ENCODE measurements around the gene ZBTB20. TPM values are rescaled to one million over a fixed set of nuclear protein-coding genes. Genes with fewer than 3 reads are reported as not detected.

ZBTB20 gene
- total and polyA plus RNA-seq, 10 of the 15 experiments (the other 5 are each of a cell fraction or from before 2014, with no cell fraction given): 0.20 to 5.5 (median 2.2) TPM

- ChIA-PET SMC1A (ENCODE audit: uncharacterized antibody, unreplicated experiment) (interaction anchor here (1.3 kb wide), 1 partner anchor 12 kb away, joined by 3 read pairs; no protein-coding TSS in a partner anchor), CTCF (no interaction called here), RAD21 (ENCODE audit: unreplicated experiment) (no interaction called here), POLR2A (no interaction called here)
- Histone ChIP-seq H3K79me2 (ENCODE audit: control insufficient read depth, insufficient read depth, low read length) (no peaks in the 10 kb centered on the region), H3K4me3 (no peak overlapping the region), H4K20me1 (ENCODE audit: control insufficient read depth, insufficient read depth) (no peaks in the 10 kb centered on the region), H3K4me1 (ENCODE audit: control insufficient read depth, insufficient read depth, low read length) (peaks cover 6% of the 10 kb centered on the region; the same call in 1 of the 2 replicates), H3K9ac (ENCODE audit: control insufficient read depth, insufficient read depth, low read length) (no peak overlapping the region), H3K27me3 (replicated peaks in 1 of 2; ENCODE audit: control insufficient read depth in 2 of 2, insufficient read depth in 2 of 2, low read length in 1 of 2) (no peaks in the 10 kb centered on the region), H3K27ac (ENCODE audit: control insufficient read depth, insufficient read depth) (no peak overlapping the region), H3K9me3 (replicated peaks; ENCODE audit: control insufficient read depth, insufficient read depth, low read length) (no peaks in the 10 kb centered on the region), H2AFZ (ENCODE audit: control insufficient read depth, low read depth, low read length) (no peak overlapping the region), H3K36me3 (ENCODE audit: control insufficient read depth in 2 of 2, insufficient read depth in 2 of 2, low read length in 1 of 2) (no peaks in the 10 kb centered on the region), H3K4me2 (ENCODE audit: control insufficient read depth, insufficient read depth) (no peak overlapping the region)
- WGBS (ENCODE audit: insufficient coverage, insufficient replicate concordance, low lambda C conversion rate, missing lambda C conversion rate): 98% methylated on average over 2 of the region's 2 CpGs
- no peak for DNase-seq (ENCODE audit: low read depth, low spot score)
- no peak for FAIRE-seq
- in situ Hi-C loops (cut with MboI): no loop called here
- BruUV-seq (replicated peaks): no TSS peak
- TF ChIP-seq MTA2 (IDR thresholded peaks at IDR 0.05; ENCODE audit: low read depth): no peak
- TF ChIP-seq ZBTB40 (IDR thresholded peaks at IDR 0.05; ENCODE audit: borderline replicate concordance): no peak
- TF ChIP-seq, protein P1, sequence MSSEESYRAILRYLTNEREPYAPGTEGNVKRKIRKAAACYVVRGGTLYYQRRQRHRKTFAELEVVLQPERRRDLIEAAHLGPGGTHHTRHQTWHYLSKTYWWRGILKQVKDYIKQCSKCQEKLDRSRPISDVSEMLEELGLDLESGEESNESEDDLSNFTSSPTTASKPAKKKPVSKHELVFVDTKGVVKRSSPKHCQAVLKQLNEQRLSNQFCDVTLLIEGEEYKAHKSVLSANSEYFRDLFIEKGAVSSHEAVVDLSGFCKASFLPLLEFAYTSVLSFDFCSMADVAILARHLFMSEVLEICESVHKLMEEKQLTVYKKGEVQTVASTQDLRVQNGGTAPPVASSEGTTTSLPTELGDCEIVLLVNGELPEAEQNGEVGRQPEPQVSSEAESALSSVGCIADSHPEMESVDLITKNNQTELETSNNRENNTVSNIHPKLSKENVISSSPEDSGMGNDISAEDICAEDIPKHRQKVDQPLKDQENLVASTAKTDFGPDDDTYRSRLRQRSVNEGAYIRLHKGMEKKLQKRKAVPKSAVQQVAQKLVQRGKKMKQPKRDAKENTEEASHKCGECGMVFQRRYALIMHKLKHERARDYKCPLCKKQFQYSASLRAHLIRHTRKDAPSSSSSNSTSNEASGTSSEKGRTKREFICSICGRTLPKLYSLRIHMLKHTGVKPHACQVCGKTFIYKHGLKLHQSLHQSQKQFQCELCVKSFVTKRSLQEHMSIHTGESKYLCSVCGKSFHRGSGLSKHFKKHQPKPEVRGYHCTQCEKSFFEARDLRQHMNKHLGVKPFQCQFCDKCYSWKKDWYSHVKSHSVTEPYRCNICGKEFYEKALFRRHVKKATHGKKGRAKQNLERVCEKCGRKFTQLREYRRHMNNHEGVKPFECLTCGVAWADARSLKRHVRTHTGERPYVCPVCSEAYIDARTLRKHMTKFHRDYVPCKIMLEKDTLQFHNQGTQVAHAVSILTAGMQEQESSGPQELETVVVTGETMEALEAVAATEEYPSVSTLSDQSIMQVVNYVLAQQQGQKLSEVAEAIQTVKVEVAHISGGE (CRISPR knock-in tag; IDR thresholded peaks at IDR 0.05): no peak
- TF ChIP-seq, protein P2, sequence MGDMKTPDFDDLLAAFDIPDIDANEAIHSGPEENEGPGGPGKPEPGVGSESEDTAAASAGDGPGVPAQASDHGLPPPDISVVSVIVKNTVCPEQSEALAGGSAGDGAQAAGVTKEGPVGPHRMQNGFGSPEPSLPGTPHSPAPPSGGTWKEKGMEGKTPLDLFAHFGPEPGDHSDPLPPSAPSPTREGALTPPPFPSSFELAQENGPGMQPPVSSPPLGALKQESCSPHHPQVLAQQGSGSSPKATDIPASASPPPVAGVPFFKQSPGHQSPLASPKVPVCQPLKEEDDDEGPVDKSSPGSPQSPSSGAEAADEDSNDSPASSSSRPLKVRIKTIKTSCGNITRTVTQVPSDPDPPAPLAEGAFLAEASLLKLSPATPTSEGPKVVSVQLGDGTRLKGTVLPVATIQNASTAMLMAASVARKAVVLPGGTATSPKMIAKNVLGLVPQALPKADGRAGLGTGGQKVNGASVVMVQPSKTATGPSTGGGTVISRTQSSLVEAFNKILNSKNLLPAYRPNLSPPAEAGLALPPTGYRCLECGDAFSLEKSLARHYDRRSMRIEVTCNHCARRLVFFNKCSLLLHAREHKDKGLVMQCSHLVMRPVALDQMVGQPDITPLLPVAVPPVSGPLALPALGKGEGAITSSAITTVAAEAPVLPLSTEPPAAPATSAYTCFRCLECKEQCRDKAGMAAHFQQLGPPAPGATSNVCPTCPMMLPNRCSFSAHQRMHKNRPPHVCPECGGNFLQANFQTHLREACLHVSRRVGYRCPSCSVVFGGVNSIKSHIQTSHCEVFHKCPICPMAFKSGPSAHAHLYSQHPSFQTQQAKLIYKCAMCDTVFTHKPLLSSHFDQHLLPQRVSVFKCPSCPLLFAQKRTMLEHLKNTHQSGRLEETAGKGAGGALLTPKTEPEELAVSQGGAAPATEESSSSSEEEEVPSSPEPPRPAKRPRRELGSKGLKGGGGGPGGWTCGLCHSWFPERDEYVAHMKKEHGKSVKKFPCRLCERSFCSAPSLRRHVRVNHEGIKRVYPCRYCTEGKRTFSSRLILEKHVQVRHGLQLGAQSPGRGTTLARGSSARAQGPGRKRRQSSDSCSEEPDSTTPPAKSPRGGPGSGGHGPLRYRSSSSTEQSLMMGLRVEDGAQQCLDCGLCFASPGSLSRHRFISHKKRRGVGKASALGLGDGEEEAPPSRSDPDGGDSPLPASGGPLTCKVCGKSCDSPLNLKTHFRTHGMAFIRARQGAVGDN (IDR thresholded peaks at IDR 0.05): no peak
- ATAC-seq: no peak
- intact Hi-C loops (cut with micrococcal nuclease; ENCODE audit: unreplicated experiment): no loop called here
Observed at GRCh38 chr3:114496874-114497273, 650.2 kb downstream of the ZBTB20 start.
